NAMALWA (cell line): ENCODE measurements around the gene SFTPD.
"Not testable (repeated sequence)": the region's sequence is repeated elsewhere in the genome, so short reads cannot be mapped to it uniquely, and the experiment has no call there.

ENCODE experiments used
- DNase-seq: peaks from one replicate; pipeline ENCODE4 v3.0.0-alpha.2; 2015; ENCODE audit warnings: low spot score

SFTPD gene

DNA sequence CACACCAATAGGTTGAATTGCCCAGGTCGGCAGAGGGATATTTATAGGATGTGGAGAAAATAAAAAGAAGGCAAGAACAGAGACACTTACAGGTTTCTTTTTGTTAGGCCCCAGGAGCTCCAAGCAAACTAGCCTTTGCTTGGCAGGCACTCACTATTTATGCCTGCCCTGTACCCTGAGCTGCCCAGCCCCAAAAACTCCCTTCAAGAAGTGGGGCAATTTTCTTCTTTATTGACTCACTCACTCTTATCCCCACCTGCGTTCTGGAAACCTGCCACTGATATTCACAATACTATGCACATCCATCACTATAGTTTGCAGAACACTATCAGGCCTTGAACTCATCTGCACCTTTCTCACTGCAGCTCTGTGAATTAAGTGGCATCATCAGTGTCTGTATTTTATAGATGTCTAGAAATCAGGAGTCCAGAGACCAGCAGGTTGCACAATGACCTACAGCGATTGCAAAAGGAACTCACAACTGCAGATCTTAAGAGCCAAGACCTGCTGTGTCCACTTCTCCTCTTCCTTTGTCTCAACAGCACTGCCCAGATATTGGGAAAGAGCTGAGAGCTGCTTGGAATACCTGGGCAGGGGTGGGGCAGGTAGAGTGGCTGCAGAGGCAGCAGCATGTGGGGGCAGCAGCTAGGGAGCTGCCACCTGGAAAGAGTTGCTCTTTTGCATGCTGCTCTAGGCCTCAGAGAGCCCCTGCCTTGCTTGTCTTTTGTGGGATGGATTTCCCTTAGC lies at the start of gene SFTPD:
Gene SFTPD, minus strand, starts transcription at position 130 of the 747 bp plus-strand sequence. CDS start 2,446 bp downstream, outside the sequence.
- DNase-seq = no peak

DNA sequence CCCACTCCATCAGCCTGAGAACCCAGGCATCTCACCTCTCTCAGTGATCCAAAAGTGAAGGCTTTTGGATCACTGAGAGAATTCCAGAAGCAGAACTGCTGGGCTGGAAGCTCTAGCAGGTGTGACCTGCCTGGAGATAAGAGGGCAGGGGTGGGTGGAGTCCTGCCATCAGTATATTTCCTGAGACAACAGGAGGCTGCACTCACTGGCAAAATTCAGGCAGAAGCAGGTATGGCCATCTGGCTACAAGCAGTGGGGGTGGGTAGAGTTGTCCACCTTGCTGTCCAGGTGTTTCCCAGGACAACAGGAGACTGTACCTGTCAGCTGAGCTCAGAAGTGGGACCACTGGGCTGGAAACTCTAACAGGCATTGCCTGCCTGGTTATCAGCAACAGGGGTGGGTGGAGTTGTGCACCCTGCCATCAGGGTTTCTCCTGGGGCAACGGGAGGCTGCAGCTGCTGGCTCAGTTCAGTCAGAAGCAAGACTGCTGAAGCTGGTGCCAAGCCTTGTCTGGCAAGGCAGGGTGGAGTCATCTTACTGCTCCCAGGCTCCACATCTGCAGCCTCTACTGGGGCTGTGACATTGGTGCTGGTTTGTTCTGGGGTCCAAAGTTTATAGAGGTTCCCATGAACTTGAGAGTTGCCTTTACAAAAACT lies 47.2 kb upstream of the SFTPD start:
- no peak for DNase-seq

GRCh38 chr10:79994556-79994955 lies 45.7 kb upstream of the SFTPD start:
- DNase-seq = no peak

DNA sequence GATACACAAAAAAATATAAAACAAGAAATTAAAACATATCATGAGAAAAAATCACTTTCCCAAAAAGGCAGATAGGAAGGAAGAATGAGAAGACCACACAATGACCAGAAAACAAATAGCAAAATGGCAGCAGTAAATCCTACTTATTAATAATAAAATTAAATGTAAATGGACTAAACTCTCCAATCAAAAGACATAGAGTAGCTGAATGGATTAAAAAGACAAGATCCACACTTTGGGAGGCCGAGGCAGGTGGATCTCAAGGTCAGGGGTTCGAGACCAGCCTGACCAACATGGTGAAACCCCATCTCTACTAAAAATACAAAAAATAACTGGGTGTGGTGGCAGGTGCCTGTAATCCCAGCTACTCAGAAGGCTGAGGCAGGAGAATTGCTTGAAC lies 39.3 kb upstream of the SFTPD start:
- not testable (repeated sequence) for DNase-seq

GRCh38 chr10:79986661-79987060 lies 37.8 kb upstream of the SFTPD start:
- DNase-seq = not testable (repeated sequence)

- no peak for DNase-seq
These were observed 36.7 kb upstream of the SFTPD start for GRCh38 chr10:79985481-79986072.

GRCh38 chr10:79984851-79985250 lies 35.9 kb upstream of the SFTPD start:
- no peak for DNase-seq

DNA sequence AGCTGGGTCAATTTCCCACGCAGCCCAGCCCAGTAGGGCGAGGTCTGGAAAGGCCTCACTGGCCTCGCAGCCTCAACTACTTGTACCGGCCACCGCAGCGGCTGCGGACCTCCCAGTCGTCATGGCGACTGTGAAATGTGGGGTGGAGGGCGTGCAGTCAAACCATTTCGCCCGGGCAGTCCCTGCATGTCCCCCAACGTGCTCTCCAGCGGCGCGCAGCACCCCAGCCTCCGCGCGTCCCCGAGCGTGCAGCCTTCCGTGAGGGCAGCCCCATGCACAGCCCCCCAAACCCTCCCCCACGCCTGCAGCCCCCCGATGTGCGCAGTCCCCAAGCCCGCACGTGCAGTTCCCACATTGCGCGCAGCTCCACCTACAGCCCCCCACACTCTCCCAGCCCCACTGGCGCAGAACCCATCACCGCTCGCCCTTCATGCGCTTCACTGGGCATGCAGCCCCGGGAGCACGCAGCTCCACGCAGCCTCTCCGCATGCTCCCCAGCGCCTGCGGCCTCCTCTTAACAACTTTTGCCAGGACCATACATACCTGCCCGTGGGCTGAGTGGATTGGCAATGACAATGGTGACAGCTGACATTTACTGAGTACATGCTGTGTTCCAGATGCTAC lies 34.5 kb upstream of the SFTPD start:
- no peak for DNase-seq

GRCh38 chr10:79982861-79983260 lies 34.0 kb upstream of the SFTPD start:
- no peak for DNase-seq

- DNase-seq = no peak
These were observed 33.5 kb upstream of the SFTPD start for GRCh38 chr10:79982362-79982800.

GRCh38 chr10:79981450-79982361 lies 32.8 kb upstream of the SFTPD start:
- DNase-seq = no peak

GRCh38 chr10:79980711-79981110 lies 31.8 kb upstream of the SFTPD start:
- no peak for DNase-seq

GRCh38 chr10:79979976-79980687 lies 31.2 kb upstream of the SFTPD start:
- DNase-seq = no peak

DNA sequence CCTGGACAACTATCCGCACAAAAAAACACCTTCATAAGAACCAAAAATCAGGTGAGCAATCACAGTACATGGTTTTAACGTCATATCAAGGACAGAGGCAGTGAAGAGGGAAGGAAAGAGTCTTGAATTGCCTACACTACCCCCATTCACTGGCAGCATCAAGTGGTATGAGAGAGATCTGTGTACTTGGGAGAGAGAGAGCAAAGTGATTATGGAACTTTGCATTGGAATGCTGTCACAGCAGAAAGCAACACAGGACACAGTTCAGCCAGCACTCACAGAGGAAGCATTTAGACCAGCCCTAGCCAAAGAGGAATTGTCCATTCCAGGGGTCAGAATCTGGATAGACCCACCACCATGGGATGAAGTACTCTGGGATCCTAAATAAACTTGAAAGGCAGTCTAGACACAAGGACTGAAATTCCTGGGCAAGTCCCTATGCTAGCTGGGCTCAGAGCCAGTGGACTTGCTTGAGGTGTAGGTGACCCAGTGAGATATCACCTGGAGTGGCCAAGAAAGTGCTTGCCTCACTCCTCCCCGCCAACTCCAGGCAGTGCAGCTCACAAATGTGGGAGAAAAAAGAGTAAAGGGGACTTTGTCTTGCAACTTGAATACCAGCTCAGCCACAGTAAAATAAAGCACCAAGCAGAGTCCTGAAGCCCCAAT lies 30.5 kb upstream of the SFTPD start:
- no peak for DNase-seq

DNA sequence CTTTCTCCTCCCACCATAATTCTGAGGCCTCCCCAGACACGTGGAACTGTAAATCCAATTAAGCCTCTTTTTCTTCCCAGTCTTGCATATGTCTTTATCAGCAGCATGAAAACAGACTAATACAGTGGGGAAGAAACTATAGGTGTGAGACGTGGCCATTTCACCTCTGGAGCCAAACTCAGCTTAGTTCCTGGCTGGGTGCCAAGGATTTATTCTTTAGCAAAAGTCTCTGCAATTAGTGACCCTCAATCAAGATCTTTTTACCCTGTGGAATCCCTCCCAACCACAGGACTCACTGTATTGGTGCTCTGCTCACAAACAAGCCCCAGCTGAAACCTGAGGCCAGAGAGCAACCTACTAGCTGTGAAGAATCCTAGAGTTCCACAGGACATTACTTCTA lies 28.1 kb upstream of the SFTPD start:
- DNase-seq = no peak

GRCh38 chr10:79970062-79970461 lies 21.2 kb upstream of the SFTPD start:
- no peak for DNase-seq

DNA sequence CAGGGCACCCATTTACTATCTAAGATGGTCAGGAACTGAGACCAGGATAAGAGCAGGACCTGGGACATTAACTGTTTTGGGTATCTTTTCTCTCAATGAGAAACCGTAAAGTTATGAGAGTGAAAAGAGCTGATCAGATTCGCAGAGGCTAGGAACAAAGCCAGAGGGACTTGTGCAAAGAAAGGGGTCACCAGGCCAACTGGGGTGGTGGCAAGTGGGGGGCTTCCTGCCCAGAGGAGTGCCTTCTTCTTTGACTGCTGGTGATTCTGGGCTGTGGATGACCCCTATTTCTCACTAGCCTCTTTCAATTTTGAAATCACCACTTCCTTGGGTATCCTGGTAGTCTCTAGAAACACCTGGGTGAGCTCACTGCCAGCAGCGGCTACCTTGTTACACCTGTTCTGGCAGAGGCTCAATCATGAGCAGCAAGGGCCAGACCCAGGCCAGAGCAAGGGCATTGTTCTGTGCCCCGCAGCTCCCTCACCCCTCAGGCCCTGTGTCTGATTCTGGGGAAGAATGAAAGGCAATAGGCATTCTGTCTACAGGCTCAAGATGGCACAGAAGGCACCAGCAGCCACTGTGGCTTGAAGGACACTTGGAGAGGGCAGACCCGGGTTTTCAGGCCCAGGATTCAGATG lies 999 bp downstream of the SFTPD start:
- DNase-seq = no peak

GRCh38 chr10:79947083-79947415 lies 1.9 kb downstream of the SFTPD start:
- DNase-seq = no peak

GRCh38 chr10:79946271-79947082 lies 2.4 kb downstream of the SFTPD start:
- no peak for DNase-seq
